ENCODE results near the gene KLHL8. TPM values are rescaled to one million over a fixed set of nuclear protein-coding genes. Genes with fewer than 3 reads are reported as not detected.

KLHL8 gene
- total RNA-seq, result 10 to 100 TPM; 10.6 to 11.8 TPM
- long read RNA-seq, full-length matches to known transcripts, result 3 of 8 reads
- long read RNA-seq, partial matches to known transcripts, result 2 of 8 reads
- long read RNA-seq, other reads (novel, unspliced or antisense), result 3 of 8 reads

DNA sequence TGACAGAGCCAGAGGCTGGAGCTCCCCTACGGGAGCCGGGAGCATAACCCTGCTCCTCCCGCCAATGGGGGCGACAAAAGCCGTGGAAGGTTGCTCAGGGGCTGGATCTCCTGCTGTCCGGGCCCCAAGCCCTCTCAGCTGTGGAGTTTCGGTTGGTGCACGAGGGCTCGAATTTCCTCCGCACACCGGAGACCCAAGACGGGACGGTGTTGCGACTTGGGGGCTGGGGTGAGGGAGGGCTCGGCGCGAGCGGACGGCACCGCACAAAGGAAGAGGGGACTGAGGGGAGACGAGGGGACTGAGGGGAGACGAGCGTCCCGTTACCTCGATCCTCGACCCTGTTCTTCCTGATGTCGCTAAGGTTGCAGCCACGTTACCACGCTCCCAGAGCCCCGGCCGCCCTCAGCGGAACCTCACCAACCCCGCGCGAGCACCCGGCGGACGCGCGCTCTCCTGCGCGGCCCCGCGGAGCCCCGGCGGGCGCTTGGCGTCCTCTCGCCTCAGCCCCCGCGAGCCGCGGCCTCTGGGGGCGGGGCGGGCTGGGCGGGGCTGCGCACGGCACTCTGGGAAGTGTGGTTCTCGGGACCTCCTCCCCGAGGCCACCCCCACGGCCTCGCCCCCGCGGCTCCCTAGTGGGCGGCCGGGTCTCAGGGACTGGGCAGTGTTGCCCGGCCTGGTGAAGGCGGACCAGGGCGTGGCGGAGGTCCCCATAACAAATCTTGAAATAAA is at the start of gene KLHL8:
KLHL8 (minus strand) TSS at position 525 of the 729 bp plus-strand sequence. CDS start 25,079 bp downstream, outside the sequence.
- DNase-seq (peak; percentile 89), ATAC-seq (peak; percentile 98 to 100)
- intact Hi-C loops (cut with DNase I), result no loop called here

DNA sequence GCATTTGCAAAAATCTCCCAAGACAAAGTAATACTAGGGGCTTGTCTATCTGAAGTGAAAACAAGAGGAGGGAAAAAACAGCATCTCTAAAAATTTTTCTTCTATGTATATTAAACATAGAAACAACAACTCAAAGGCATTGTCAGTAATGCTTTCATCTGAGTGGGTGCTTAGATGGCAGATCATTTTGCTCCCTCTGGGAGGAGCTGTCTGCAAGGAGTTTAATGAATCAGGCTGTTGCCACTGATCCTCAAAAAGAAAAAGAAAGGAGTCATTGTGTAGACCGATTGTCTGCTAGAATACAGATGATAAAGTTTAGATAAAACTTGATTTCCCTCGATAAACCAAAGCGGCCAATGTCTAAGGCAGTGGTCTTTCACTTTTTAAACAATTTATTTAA is 49.7 kb upstream of the KLHL8 start:
- ATAC-seq, result peak in 1 of 2 donors; percentile 47
- intact Hi-C loops (cut with DNase I), result loop anchor here (5.0 to 10.0 kb wide), 2 partner anchors 185 to 197 kb away; no protein-coding TSS in a partner anchor
- no peak for DNase-seq

DNA sequence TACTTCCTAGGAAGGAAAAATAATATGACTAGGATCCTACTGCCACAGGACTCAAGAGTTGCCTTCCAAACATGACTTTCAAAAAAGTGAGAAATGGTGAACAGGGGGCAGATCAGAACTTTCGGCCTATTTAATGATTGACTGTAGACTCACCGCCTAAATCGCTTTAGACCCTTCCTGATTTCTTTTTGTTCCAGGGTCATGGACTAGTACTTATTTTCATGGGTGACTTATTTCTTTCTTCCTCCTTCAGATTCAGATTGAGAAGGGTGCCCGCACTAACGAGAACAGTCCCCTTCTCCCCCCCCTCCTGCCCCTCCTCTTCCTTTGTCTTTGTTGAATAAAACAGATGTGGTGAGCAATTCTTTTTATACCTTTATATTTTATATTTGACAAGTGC is 48.0 kb upstream of the KLHL8 start:
- DNase-seq (no peak), ATAC-seq (no peak)
- intact Hi-C loops (cut with DNase I), result no loop called here

DNA sequence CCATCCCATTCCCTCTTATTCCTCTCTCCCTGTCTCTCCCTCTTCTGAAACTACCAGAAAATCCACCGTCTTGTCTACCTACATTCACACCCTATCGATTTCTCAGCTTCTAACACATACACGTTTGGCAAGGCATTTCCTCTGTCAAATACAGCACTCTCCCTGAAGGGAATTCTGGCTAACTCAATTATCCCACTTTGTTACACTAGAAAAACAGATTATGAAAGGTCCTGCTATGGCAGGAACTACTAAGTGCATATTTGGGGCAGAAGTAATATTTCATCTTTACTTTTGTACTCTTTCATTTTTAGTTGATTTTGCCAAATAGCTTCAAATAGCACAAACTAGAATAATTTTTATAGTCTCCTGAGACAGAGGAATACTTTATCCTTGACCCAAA is 46.6 kb upstream of the KLHL8 start:
- DNase-seq, result no peak
- ATAC-seq, result no peak
- intact Hi-C loops (cut with DNase I), result no loop called here

DNA sequence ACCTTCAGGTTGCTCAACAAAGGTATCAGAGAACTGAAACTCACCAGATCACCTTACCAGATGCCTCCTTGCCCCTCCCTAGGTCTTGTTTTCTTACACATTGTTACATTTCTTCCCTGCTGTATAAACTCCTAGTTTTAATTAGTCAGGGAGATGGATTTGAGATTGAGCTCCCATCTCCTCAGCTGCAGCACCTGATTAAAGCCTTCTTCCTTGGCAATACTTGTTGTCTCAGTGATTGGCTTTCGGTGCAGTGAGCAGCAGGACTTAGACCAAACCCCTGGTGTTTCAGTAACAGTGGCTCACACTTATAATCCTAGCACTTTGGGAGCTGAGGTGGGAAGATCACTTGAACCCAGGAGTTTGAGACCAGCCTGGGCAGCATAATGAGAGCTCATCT is 42.5 kb upstream of the KLHL8 start:
- no peak for ATAC-seq
- DNase-seq, result no peak
- intact Hi-C loops (cut with DNase I), result no loop called here

DNA sequence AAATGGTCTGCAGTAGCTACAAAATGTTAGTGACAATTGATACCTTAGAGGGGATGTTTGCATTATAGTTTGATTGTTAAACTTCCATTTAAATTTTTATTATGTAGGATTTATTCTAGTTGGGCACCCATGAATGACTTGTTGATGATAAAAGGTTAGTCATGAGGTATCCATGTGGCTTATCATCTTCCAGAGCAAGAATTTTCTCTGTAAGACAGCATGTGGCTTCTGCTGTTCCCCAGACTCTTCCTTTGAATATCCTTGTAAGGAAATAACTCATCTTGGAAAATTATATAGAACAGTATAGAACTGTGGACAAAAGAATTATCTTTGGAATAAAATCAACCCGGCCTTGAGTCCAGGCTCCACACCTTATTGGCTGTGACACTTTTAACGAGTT is 40.1 kb upstream of the KLHL8 start:
- intact Hi-C loops (cut with DNase I), result no loop called here
- no peak for ATAC-seq
- no peak for DNase-seq

DNA sequence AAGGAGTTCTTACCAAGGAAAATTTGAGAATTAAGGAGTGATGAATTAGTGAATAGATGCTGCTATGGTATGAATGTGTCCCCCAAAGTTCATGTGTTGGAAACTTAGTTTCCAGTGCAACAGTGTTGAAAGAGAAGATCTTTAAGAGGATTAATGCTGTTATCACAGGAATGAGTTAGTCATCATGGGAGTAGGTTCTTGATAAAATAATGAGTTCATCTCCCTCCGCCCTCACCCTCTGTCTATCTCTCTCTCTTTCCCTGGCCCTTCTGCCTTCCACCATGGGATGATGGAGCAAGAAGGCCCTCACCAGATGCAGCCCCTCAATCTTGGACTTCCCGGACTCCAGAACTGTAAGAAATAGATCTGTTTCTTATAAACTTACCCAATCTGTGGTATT is 38.3 kb upstream of the KLHL8 start:
- DNase-seq (no peak), ATAC-seq (peak in 1 of 2 donors; percentile 64)
- intact Hi-C loops (cut with DNase I), result loop anchor here in 1 of 2 donors (10.0 kb wide), 1 partner anchor 474 kb away; no protein-coding TSS in a partner anchor

DNA sequence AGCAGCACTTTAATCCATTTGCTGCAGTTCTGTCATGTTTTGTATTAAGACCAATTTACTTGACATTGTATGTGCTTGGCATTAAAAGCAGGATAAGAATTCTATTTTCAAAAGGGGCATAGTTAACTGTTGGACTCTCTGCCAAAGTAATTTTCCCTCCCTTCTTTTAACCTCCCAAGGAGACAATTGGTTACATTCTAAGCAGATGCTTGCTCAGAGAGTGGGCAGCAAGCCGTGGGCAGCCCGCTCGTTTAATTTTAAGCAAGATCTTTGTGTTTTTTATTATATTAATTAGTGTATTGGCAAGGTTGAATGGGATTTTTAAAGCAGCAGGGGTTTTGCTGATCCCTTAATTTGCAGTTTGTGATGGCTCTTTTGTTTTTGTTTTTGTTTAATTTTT is 37.1 kb upstream of the KLHL8 start:
- intact Hi-C loops (cut with DNase I), result loop anchor here in 1 of 2 donors (10.0 kb wide), 1 partner anchor 473 kb away; no protein-coding TSS in a partner anchor
- no peak for DNase-seq

DNA sequence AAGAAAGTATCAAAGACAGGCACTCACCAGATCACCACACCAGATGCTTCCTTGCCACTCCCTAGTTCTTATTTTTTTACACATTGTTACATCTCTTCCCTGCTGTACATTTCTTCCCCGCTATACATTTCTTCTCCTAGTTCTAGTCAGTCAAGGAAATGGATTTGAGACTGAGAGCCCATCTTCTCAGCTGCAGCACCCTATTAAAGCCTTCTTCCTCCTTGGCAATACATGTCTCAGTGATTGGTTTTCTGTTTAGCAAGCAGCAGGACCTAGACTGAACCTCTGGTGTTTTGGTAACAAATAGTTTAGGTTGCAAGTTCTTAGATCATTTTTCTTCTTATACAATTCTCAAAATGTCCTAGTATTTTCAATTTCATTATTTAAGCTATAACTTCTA is 35.3 kb upstream of the KLHL8 start:
- DNase-seq (no peak), ATAC-seq (no peak)
- intact Hi-C loops (cut with DNase I), result loop anchor here in 1 of 2 donors (10.0 kb wide), 1 partner anchor 471 kb away; no protein-coding TSS in a partner anchor

More for the DNA sequence above, 37.1 kb upstream of the KLHL8 start:
- ATAC-seq, result no peak

DNA sequence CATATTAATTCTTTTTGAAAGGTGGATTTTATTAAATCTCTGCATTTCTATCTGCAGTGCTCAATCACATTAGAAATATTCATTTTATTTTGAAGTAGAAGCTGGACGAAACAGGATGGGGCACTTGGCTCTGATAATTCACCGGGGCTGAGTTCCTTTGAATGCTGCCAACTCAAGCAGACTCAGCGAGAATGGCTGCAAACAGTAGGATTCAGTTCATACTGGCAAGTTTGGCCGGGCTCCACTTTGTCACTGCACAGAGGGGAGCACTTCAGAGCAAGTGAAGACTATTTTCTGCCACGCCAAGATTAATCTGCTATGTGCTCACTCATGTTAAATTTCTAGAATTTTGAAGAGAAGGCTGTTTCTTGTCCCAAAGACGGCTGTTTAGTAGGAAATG is 30.7 kb upstream of the KLHL8 start:
- DNase-seq, result peak; percentile 58
- peak; percentile 63 to 65 for ATAC-seq
- intact Hi-C loops (cut with DNase I), result loop anchor here in 1 of 2 donors (10.0 kb wide), 1 partner anchor 466 kb away; no protein-coding TSS in a partner anchor

DNA sequence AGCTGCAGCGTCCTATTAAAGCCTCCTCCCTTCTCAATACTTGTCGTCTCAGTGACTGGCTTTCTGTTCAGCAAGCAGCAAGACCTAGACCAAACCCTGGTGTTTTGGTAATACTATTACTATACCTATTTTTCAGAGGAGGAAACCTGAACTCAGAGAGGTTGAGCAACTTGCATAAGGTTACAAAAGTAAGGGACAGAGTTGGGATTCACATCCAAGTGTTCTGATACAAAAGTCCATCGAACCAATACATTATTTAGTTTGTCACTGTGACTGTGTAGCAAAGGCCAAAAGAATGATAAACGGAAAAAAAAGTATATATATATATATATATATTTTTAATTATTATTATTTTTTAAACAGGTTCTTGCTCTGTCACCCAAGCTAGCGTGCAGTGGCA is 29.9 kb upstream of the KLHL8 start:
- no peak for DNase-seq
- intact Hi-C loops (cut with DNase I), result loop anchor here in 1 of 2 donors (10.0 kb wide), 1 partner anchor 465 kb away; no protein-coding TSS in a partner anchor
- ATAC-seq, result no peak

DNA sequence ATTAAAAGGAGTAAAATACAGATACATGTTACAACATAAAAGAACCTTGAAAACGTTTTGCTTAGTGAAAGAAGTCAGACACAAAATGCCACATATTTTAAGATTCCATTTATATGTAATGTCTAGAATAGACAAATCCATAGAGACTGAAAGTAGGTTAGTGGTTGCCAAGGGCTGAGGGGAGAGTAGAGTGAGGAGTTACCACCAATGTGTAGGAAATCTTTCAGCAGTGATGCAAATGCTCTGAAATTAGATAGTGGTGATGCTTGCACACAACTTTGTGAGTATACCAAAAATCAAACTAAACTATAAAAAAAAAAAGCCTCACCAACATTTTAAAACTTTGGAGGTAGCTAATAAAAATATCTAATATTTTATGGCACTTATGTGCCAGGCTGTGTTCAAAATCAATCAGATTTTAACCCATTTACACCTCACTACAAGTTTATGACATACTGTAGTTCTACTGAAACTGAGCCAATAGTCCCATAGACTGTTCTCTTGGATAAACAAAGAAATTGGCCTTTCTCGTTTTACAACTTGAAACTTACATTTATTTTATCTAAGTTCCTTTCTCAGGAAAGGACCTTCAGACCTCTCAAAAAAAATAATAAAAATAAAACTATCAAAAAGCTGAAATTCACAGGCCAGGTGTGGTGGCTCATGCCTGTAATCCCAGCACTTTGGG is 29.1 kb upstream of the KLHL8 start:
- DNase-seq (no peak), ATAC-seq (no peak)
- intact Hi-C loops (cut with DNase I), result loop anchor here in 1 of 2 donors (10.0 kb wide), 1 partner anchor 465 kb away; no protein-coding TSS in a partner anchor

DNA sequence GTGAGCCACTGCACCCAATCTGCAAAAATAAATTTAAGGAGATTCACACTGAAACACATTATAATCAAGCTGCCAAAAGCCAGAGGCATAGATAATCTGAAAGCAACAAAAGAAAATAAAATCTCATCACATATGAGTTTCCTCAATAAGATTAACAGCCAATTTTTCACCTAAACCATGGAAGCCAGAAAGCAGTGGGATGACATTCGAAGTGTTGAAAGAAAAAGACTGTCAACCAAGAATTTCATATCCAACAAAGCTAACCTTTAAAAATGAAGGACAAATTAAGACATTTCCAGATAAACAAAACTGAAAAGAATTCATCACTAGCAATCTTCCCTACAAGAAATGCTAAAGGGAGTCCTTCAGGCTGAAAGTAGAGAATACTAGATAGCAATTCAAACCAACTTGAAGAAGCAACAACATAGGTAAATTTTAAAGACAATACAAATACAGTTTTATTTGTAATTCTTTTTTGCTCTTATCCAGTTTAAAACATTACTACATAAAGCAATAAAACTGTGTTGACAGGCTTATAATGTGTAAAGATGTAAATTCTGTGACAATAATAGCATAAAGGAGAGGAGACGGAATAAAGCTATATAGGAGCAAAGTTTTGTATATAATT is 23.1 kb upstream of the KLHL8 start:
- ATAC-seq, result no peak
- intact Hi-C loops (cut with DNase I), result no loop called here
- DNase-seq, result no peak

DNA sequence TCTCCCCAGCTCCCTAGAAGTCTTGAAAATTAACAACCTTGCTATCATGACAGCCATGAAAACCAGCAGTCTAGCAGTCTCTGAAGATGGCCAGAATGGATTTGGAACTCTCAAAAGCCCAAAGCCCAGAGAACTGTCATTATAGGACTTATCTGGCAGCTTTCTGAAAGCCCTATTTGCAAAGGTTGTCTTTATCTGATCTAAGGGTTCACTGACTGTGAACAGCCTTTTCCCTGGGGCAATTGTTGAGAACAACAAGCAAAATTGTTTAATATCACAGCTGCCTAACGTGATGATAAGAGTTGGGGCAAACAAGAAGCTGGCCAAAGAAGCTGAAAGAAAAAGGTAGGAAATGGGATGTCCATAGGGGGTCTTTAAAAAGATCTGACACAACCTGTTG is 20.9 kb upstream of the KLHL8 start:
- no peak for ATAC-seq
- intact Hi-C loops (cut with DNase I), result no loop called here
- no peak for DNase-seq

DNA sequence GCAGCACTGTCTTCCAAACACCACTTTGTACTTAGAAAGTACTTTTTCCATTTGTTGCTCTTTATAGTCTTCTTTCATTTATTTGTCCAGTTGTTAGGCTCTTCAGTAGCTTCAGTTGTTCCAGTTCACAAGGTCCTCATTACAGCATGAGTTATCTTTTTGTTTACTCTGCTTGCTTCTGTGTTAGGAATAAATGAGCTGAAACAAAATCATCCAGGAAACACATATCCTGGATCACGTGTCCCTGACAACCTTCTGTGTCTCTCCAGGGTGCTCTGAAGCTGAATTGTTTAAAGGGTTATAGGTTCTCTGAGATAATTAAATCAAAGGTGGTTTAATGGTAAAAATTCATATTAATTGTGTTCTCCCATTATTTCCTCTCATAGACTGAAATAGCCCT is 19.9 kb upstream of the KLHL8 start:
- ATAC-seq (no peak), DNase-seq (no peak)
- intact Hi-C loops (cut with DNase I), result no loop called here

DNA sequence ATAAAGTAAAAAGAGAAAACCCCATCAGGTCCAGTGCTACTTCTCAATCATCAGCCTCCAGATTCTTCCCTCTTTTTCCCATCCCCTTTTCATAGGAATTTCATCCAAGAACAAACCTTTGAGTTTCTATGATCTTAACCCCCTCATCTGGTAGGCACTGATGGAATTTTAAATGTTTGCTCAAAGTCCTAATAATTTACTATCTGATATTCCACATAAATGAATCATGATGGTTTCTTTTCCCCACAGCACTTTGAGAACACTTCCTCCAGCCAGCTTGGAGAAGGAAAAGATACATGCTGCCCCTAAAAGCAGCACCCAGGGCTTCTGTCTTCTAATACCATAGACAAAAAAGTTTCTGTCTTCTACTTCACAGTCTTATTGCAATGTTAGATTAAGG is 19.4 kb upstream of the KLHL8 start:
- intact Hi-C loops (cut with DNase I), result loop anchor here in 1 of 2 donors (5.0 kb wide), 2 partner anchors 88 to 318 kb away; no protein-coding TSS in a partner anchor
- ATAC-seq (no peak), DNase-seq (no peak)

DNA sequence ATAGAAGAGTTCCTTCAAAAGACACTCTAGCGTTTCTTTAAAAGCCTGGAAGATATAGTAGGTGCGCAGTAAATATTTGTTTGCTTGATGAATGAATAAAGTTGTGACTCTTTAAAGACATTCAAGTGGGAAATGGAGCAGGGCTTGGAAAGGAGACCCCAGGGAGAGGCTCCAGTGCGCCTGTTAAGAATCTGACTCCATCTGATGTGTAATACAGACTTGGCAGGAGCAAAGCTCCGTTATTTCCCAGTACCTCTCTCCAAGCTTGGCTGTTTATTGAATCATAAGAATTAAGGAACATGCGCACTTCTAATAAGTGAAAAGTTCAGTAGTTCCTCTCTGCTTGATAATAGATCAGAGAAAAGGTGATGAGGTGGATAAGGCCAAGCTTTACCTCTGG is 18.8 kb upstream of the KLHL8 start:
- intact Hi-C loops (cut with DNase I), result loop anchor here in 1 of 2 donors (5.0 kb wide), 2 partner anchors 87 to 317 kb away; no protein-coding TSS in a partner anchor
- DNase-seq (no peak), ATAC-seq (no peak)

DNA sequence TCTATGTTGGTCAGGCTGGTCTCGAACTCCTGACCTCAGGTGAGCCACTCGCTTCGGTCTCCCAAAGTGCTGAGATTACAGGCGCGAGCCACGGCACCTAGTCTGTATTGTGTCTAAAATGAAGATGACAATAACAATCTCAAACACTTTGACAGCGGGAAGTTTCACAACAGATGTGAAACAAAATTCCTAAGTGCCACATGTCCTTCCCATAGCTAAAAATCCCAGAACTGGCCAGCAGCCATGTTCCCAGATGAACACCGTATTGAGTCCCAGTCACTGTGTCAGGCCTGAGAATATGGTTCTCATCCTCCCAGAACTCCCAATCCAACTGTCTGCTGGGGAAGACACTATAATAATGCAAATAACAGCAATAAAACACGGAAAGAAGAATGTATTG is 16.4 kb upstream of the KLHL8 start:
- intact Hi-C loops (cut with DNase I), result loop anchor here in 1 of 2 donors (5.0 kb wide), 2 partner anchors 85 to 315 kb away; no protein-coding TSS in a partner anchor
- DNase-seq, result no peak
- ATAC-seq, result no peak

DNA sequence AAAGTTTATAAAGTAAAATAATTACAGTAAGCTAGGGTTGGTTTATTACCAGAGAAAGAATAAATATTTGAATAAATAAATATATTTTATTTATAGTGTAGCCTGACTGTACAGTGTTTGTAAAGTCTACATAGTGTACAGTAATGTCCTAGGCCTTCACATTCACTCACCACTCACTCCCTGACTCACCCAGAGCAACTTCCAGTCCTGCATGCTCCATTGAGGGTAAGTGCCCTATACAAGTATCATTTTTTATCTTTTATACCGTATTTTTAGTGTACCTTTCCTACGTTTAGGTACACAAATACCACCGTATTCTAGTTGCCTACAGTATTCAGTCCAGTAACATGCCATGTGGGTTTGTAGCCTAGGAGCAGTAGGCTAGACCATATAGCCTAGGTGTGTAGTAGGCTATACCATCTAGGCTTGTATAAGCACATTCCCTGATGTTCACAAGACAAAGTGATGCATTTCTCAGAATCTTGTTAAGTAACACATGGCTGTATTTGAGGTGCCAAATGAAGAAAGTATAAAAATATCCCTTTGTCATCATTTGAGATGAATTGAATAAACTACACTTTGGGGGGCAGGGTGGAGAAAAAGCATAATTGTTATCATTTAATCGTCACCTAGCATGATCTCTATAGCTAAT is 14.7 kb upstream of the KLHL8 start:
- intact Hi-C loops (cut with DNase I), result loop anchor here (1.0 to 5.0 kb wide), 4 partner anchors 83 to 313 kb away; no protein-coding TSS in a partner anchor
- peak in 1 of 2 donors; percentile 35 for ATAC-seq
- DNase-seq, result no peak

Measured in left cardiac atrium (tissue), 4 donors.